BJ (cell line): ENCODE measurements around the gene C1orf50. TPM values are rescaled to one million over a fixed set of nuclear protein-coding genes. Genes with fewer than 3 reads are reported as not detected.

Experiments
- CTCF ChIA-PET: fragments of 350-600 bp; formaldehyde crosslinking; extraction: SDS; loops from one replicate; lab custom pipeline; 2021; ENCODE audit warnings: antibody characterized with exemption, inconsistent platforms; lab: Yijun Ruan, JAX
- POLR2A ChIA-PET: fragments of 300-600 bp; sonication (Branson Sonifier 250); formaldehyde crosslinking; extraction: SDS; loops from one replicate; lab custom pipeline; 2021; ENCODE audit warnings: antibody characterized with exemption; lab: Charles Lee
- DNase-seq: peaks from one replicate; pipeline ENCODE4 v3.0.0-alpha.2; 2011; ENCODE audit warnings: low read depth
- H3K27me3 ChIP-seq: 2 replicates; pipeline ENCODE4 v1.6.0; 2011; ENCODE audit warnings: low read length; ENCODE audit not compliant: control insufficient read depth, insufficient read depth
- H3K36me3 ChIP-seq: 2 replicates; pipeline ENCODE4 v1.5.1; 2011; ENCODE audit warnings: low read length; ENCODE audit not compliant: control insufficient read depth, insufficient read depth
- H3K4me3 ChIP-seq: 2 replicates; pipeline ENCODE4 v1.5.1; 2011; ENCODE audit warnings: low read depth, mild to moderate bottlenecking, control low read depth, low read length
- CTCF ChIP-seq: IDR thresholded peaks from 2 replicates; pipeline ENCODE4 v1.5.1; 2011; ENCODE audit warnings: low read depth, mild to moderate bottlenecking, control low read depth, inconsistent platforms, low read length, moderate library complexity; ENCODE audit not compliant: insufficient read depth
- polyA plus RNA-seq: library from polyadenylated mRNA; depleted of rRNA; stranded (reverse); fragments of >200 nt; gene quantifications from 2 replicates; pipeline ENCODE4 v1.2.3, GENCODE V29; 2011

Gene C1orf50
- polyA plus RNA-seq, 1 experiment, result 2.0 TPM

GRCh38 chr1:42734201-42735035 is 32.6 kb upstream of the C1orf50 start:
- ChIA-PET POLR2A (no interaction called here), CTCF (interaction anchor here (1.3 to 5.5 kb wide), 2 partner anchors 11 to 48 kb away, joined by 3 to 28 read pairs; no protein-coding TSS in a partner anchor)
- no peak for DNase-seq
- Histone ChIP-seq H3K36me3 (no peaks in the 10 kb centered on the region), H3K27me3 (no peaks in the 10 kb centered on the region), H3K4me3 (no peak overlapping the region)
- no peak for TF ChIP-seq CTCF

GRCh38 chr1:42735056-42735455 is 32.0 kb upstream of the C1orf50 start:
- Histone ChIP-seq H3K27me3 (no peaks in the 10 kb centered on the region), H3K4me3 (no peak overlapping the region), H3K36me3 (no peaks in the 10 kb centered on the region)
- CTCF ChIA-PET, result interaction anchor here (1.7 to 5.5 kb wide), 2 partner anchors 11 to 22 kb away, joined by 7 to 28 read pairs; no protein-coding TSS in a partner anchor
- no peak for TF ChIP-seq CTCF
- POLR2A ChIA-PET, result no interaction called here
- no peak for DNase-seq

- no peak for DNase-seq
- Histone ChIP-seq H3K27me3 (no peaks in the 10 kb centered on the region), H3K4me3 (no peak overlapping the region), H3K36me3 (no peaks in the 10 kb centered on the region)
- ChIA-PET CTCF (interaction anchor here (1.7 to 5.5 kb wide), 2 partner anchors 10 to 22 kb away, joined by 7 to 28 read pairs; no protein-coding TSS in a partner anchor), POLR2A (no interaction called here)
- TF ChIP-seq CTCF, result no peak
Measured at GRCh38 chr1:42735477-42736105, 31.5 kb upstream of the C1orf50 start.

GRCh38 chr1:42736152-42736551 is 30.9 kb upstream of the C1orf50 start:
- Histone ChIP-seq H3K36me3 (no peaks in the 10 kb centered on the region), H3K4me3 (no peak overlapping the region), H3K27me3 (no peaks in the 10 kb centered on the region)
- ChIA-PET POLR2A (no interaction called here), CTCF (interaction anchor here (1.7 to 5.5 kb wide), 2 partner anchors 10 to 21 kb away, joined by 7 to 28 read pairs; no protein-coding TSS in a partner anchor)
- TF ChIP-seq CTCF, result peak; percentile 44
- DNase-seq, result no peak

- POLR2A ChIA-PET, result no interaction called here
- Histone ChIP-seq H3K4me3 (no peak overlapping the region), H3K36me3 (no peaks in the 10 kb centered on the region), H3K27me3 (no peaks in the 10 kb centered on the region)
- no peak for TF ChIP-seq CTCF
- CTCF ChIA-PET, result interaction anchor here (1.7 to 5.5 kb wide), 2 partner anchors 9 to 21 kb away, joined by 7 to 28 read pairs; no protein-coding TSS in a partner anchor
- DNase-seq, result no peak
Measured at GRCh38 chr1:42736571-42737200, 30.4 kb upstream of the C1orf50 start.
